Measurements from ENCODE around the gene MAMLD1.
A peak's percentile ranks its signal among the peaks of the same experiment; 100 is the strongest.

MAMLD1 gene

GRCh38 chrX:150365051-150365989, 2.2 kb downstream of the MAMLD1 start (continued):
- TF ChIP-seq OSR2 (tag by site-specific recombination; IDR thresholded peaks at IDR 0.05) (no peak), ZBTB26 (tag by site-specific recombination; optimal IDR thresholded peaks at IDR 0.05) (peak; percentile 86), ZNF514 (tag by site-specific recombination; IDR thresholded peaks at IDR 0.05) (no peak), ZNF398 (tag by site-specific recombination; IDR thresholded peaks at IDR 0.05) (no peak), HOXC10 (CRISPR knock-in tag; IDR thresholded peaks at IDR 0.05) (no peak), ZNF785 (tag by site-specific recombination; IDR thresholded peaks at IDR 0.05) (no peak), ZNF416 (tag by site-specific recombination; IDR thresholded peaks at IDR 0.05) (no peak), ZSCAN5A (tag by site-specific recombination; IDR thresholded peaks at IDR 0.05) (no peak), ZBTB11 (tag by site-specific recombination; conservative IDR thresholded peaks at IDR 0.05; ENCODE audit: low read depth) (0 out of 2 replicates have a peak, but pooled peaks have one; percentile 16), ZBTB17 (tag by site-specific recombination; IDR thresholded peaks at IDR 0.05) (peak; percentile 55), ZSCAN4 (tag by site-specific recombination; IDR thresholded peaks at IDR 0.05) (no peak), ZNF670 (tag by site-specific recombination; IDR thresholded peaks at IDR 0.05; ENCODE audit: low read depth) (no peak), ZNF518A (tag by site-specific recombination; conservative IDR thresholded peaks at IDR 0.05; ENCODE audit: low read depth) (no peak), REPIN1 (tag by site-specific recombination; IDR thresholded peaks at IDR 0.05; ENCODE audit: low read depth) (no peak), ZNF513 (tag by site-specific recombination; IDR thresholded peaks at IDR 0.05) (no peak), ZNF658 (tag by site-specific recombination; IDR thresholded peaks at IDR 0.05) (no peak), KLF17 (tag by site-specific recombination; IDR thresholded peaks at IDR 0.05) (peak; percentile 62; the same call in 1 of the 2 replicates), ZNF555 (tag by site-specific recombination; conservative IDR thresholded peaks at IDR 0.05) (no peak)

Measured in HEK293 (cell line).